ENCODE data around the gene OR6C75. TPM values are rescaled to one million over a fixed set of nuclear protein-coding genes. Genes with fewer than 3 reads are reported as not detected.

Gene OR6C75
- total RNA-seq, result not detected in 2 replicates

DNA sequence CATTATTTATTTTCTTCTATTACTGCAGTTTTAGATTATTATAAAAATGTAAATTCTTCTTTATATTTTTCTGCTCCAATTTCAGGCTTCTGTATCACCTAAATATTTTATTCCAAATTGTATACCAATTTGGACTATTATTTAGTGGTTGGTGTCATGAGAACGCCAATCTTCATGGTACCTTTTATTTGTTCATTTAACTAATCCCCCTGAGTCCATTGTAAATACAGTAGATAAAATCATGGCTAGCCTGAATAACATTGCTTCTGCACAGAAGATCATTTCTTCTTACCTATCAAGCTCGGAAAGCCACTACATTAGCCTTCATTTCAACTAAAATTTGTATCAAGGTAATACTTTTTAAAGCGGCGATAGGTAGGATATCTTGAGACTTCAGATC lies at the start of gene OR6C75:
TSS of gene OR6C75 (plus strand) at position 301 of the 400 bp plus-strand sequence. CDS start 2,136 bp downstream, outside the sequence.

GRCh38 chr12:55314043-55314442 lies 48.7 kb upstream of the OR6C75 start, which contains the start of gene OR6C1:
Gene OR6C1 (plus strand): TSS chr12:55314343. CDS start chr12:55320600, 6,257 bp downstream.

GRCh38 chr12:55330446-55330845 lies 32.3 kb upstream of the OR6C75 start, which contains the start of gene OR6C3:
Gene OR6C3 (plus strand): TSS chr12:55330746. CDS start chr12:55331701, 955 bp downstream.

DNA sequence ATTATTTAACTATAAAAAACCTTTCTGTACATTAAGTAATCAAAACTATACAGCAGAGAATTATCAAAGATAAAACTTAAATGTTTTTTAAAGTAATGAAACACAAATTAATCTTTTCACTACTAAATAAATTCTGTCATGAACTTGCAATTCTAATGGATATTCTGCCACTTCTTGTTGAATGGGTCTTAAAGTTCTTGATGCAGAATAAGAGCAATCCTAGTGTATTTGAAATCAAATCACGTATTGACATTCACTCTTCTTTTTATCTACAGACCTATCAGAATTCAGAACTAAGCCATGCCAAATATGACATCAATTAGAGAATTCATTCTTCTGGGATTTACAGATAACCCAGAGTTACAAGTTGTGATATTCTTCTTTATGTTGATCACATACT lies 37.5 kb downstream of the OR6C75 start, which contains the start of gene OR6C65:
TSS of gene OR6C65 (plus strand) at position 301 of the 400 bp plus-strand sequence. CDS start at position 301, 0 bp downstream.

Other genes starting within 250 kb of the OR6C75 start
- not detected in 2 replicates for gene OR9K2, start 236.6 kb upstream of the OR6C75 start, total RNA-seq
- not detected in 2 replicates for gene OR10A7, start 141.9 kb upstream of the OR6C75 start, total RNA-seq
- gene OR6C74, start 118.4 kb upstream of the OR6C75 start, total RNA-seq, result not detected in 2 replicates
- not detected in 2 replicates for gene OR6C6, start 66.4 kb upstream of the OR6C75 start, total RNA-seq
- gene OR6C1, start 48.6 kb upstream of the OR6C75 start, total RNA-seq, result not detected in 2 replicates
- not detected in 2 replicates for gene OR6C3, start 32.2 kb upstream of the OR6C75 start, total RNA-seq
- gene OR6C65, start 37.6 kb downstream of the OR6C75 start, total RNA-seq, result not detected in 2 replicates
- gene OR6C76, start 63.3 kb downstream of the OR6C75 start, total RNA-seq, result not detected in 2 replicates
- gene OR6C2, start 81.1 kb downstream of the OR6C75 start, total RNA-seq, result not detected in 2 replicates
- not detected in 2 replicates for gene OR6C70, start 107.2 kb downstream of the OR6C75 start, total RNA-seq
- gene OR6C68, start 129.4 kb downstream of the OR6C75 start, total RNA-seq, result not detected in 2 replicates
- not detected in 2 replicates for gene OR6C4, start 186.6 kb downstream of the OR6C75 start, total RNA-seq
- not detected in 2 replicates for gene OR2AP1, start 209.5 kb downstream of the OR6C75 start, total RNA-seq